Cerebellar nuclear complex (tissue), 1 donor: ENCODE measurements around the gene FAM83E.

ENCODE experiments used
- DNase-seq, 2 experiments: peaks; one replicate each; lab custom pipeline; 2025; lab: John Stamatoyannopoulos, UW

The FAM83E gene

DNA sequence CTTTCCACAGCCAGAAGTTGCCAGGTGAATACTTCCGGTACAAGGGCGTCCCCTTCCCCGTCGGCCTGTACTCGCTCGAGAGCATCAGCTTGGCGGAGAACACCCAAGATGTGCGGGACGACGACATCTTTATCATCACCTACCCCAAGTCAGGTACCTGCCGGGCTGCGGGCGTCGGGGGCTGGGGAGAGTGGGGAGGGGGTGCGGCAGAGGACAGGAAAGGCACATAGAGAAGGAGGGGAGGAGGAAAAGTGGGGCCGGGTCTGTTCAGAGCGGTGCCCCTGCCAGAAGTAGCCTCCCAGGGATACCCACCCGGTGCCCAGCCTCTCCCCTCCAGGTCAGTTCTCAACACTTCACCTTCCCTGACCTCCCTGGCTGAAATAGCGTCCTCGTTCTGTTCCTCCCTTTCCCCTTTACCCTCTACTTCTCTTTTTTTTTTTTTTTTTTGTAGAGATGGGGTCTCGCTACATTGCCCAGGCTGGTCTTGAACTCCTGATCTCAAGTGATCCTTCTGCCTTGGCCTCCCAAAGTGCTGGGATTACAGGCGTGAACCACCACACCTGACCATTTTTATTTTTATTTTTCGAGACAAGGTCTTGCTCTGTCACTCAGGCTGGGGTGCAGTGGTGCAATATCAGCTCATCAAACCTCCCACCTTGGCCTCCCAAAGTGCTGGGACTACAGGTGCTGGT lies 38.8 kb downstream of the FAM83E start:
- DNase-seq = no peak

GRCh38 chr19:48573163-48573505 lies 41.7 kb downstream of the FAM83E start:
- no peak for DNase-seq

- DNase-seq = no peak
These were observed 43.3 kb downstream of the FAM83E start for GRCh38 chr19:48571378-48572162.

DNA sequence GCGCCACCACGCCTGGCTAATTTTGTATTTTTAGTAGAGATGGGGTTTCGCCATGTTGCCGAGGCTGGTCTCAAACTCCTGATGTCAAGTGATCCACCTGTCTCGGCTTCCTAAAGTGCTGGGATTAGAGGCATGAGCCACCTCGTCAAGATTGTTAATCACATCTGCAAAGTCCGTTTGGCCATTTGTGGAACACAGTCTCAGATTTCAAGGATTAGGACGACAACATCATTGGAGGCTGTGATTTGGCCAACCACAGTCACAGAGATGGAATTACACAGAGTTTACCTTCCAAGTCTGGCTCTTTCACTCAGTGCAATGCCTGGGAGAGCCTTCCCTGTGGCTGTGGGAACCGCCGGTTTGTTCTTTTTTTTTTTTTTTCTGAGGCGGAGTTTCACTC lies 45.1 kb downstream of the FAM83E start:
- no peak for DNase-seq

DNA sequence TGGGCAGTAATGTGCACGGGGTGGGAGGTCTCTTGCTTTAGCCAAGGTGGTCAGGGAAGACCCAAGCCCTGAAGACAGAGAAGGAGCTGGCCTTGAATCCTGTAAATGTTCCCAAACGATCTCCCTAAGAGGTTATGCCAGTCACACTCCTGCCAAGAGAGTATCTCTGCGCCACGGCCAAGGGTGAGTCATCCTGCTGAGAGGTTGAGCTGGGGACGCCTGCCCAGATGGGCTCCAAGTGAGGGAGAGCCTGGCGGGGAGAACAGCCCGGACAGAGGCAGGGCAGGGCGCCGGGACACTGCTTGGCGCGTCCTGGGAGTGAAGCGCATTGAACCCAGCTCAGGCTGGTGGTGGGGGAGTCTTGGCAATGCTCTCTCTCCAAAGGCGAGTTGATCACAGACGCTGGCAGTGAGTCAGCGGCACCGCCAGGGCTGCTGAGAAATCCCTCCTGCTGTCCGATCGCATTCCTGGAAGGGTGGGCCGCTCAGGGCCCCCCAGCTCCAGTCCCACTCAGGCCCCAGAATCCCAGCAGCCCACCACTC lies 46.5 kb downstream of the FAM83E start:
- DNase-seq = no peak

GRCh38 chr19:48565090-48565489 lies 49.8 kb downstream of the FAM83E start:
- no peak for DNase-seq
